Activated naive CD8-positive, alpha-beta T cell treated with anti-CD3 and anti-CD28 coated beads, Interleukin-2, amount 50 U/mL, for 16 hours (primary cell): ENCODE data around the gene B4GALNT2.
A peak's percentile ranks its signal among the peaks of the same experiment; 100 is the strongest.
"Not testable (repeated sequence)": the region's sequence is repeated elsewhere in the genome, so short reads cannot be mapped to it uniquely, and the experiment has no call there.

ENCODE experiments used
- DNase-seq: peaks from one replicate; pipeline ENCODE4 v3.0.0-alpha.2; 2020; ENCODE audit warnings: low read depth, low spot score

Gene B4GALNT2

GRCh38 chr17:49180998-49181635 lies 48.5 kb downstream of the B4GALNT2 start:
- no peak for DNase-seq

- no peak for DNase-seq
Measured at GRCh38 chr17:49183341-49183740, 50.8 kb downstream of the B4GALNT2 start.

GRCh38 chr17:49183801-49184200 lies 51.2 kb downstream of the B4GALNT2 start:
- no peak for DNase-seq

GRCh38 chr17:49184522-49184921 lies 52.0 kb downstream of the B4GALNT2 start:
- not testable (repeated sequence) for DNase-seq

GRCh38 chr17:49185381-49185780 lies 52.8 kb downstream of the B4GALNT2 start:
- not testable (repeated sequence) for DNase-seq

GRCh38 chr17:49187301-49187700 lies 54.7 kb downstream of the B4GALNT2 start:
- DNase-seq, result no peak

- no peak for DNase-seq
Measured at GRCh38 chr17:49190932-49191331, 58.4 kb downstream of the B4GALNT2 start.

- DNase-seq, result no peak
Measured at GRCh38 chr17:49191409-49191916, 58.9 kb downstream of the B4GALNT2 start.

- peak; percentile 84 for DNase-seq
Measured at GRCh38 chr17:49191917-49192741, 59.6 kb downstream of the B4GALNT2 start.

GRCh38 chr17:49193513-49194296 lies 61.1 kb downstream of the B4GALNT2 start:
- DNase-seq, result no peak

GRCh38 chr17:49194297-49194607 lies 61.7 kb downstream of the B4GALNT2 start:
- no peak for DNase-seq

- DNase-seq, result no peak
Measured at GRCh38 chr17:49195751-49196150, 63.2 kb downstream of the B4GALNT2 start.

- DNase-seq, result no peak
Measured at GRCh38 chr17:49196520-49196919, 64.0 kb downstream of the B4GALNT2 start.

- no peak for DNase-seq
Measured at GRCh38 chr17:49197346-49197998, 64.9 kb downstream of the B4GALNT2 start.

GRCh38 chr17:49198211-49198610 lies 65.6 kb downstream of the B4GALNT2 start:
- DNase-seq, result no peak

GRCh38 chr17:49200423-49201083 lies 68.0 kb downstream of the B4GALNT2 start:
- DNase-seq, result no peak

GRCh38 chr17:49201481-49201927 lies 68.9 kb downstream of the B4GALNT2 start:
- no peak for DNase-seq

- DNase-seq, result no peak
Measured at GRCh38 chr17:49203796-49204195, 71.2 kb downstream of the B4GALNT2 start.

GRCh38 chr17:49204516-49204915 lies 71.9 kb downstream of the B4GALNT2 start:
- no peak for DNase-seq

GRCh38 chr17:49209061-49209571 lies 76.5 kb downstream of the B4GALNT2 start:
- no peak for DNase-seq
